Measurements from ENCODE around the gene SKOR1.

Gene SKOR1

DNA sequence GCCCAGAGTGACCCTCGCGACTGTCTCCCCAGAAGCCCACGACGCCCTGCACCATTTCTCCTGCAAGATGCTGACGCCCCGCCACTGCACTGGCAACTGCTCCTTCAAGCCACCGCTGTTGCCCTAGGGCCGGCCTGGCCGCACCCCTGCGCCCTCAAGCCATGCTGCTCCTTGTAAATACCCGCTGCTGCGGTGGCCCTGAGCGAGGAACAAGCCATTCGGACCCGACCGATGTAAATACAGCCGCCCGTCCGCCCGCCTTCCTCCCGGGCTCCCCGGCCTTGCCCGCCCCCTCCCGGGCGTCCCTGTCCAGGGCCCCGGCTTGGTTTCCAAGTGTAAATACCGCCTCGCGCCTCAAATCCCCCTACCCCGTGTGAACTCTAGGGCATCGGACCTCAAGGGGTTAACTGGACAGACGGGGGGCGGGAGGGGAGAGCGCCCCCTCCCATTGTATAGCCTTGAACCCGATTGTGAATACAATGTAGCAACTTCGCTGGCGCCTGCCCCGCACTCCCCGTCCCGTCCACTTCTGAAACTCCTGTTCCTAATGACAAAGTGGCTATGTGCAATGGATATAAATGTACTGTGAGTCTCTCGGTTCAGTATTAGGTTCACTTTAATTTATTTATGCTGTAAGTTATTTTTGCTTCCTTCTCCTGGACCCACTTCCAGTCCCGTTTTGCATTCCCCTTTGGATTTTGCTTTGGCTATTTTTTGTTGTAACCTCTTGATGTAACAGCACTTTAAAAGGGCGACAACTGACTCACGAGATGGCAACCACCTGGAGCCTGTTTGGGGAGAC is 8.6 kb downstream of the SKOR1 start:
- Histone ChIP-seq H3K9me3 (ENCODE audit: control insufficient read depth, insufficient read depth, low read length) (no peaks in the 10 kb centered on the region), H3K27me3 (ENCODE audit: control insufficient read depth, insufficient read depth, low read length) (peaks cover 85% of the 10 kb centered on the region), H3K27ac (ENCODE audit: low read length) (no peak overlapping the region), H3K4me3 (ENCODE audit: low read length) (peak overlapping the region; percentile 20; the same call in 1 of the 2 replicates), H3K4me1 (ENCODE audit: control insufficient read depth, insufficient read depth, low read length) (peaks cover 9% of the 10 kb centered on the region), H3K36me3 (ENCODE audit: control insufficient read depth, insufficient read depth, low read length) (no peaks in the 10 kb centered on the region)
- WGBS (ENCODE audit: insufficient coverage, insufficient read length), result no CpG with 5 or more reads among the region's 44 CpGs
- DNase-seq (ENCODE audit: low read depth, low spot score), result no peak

DNA sequence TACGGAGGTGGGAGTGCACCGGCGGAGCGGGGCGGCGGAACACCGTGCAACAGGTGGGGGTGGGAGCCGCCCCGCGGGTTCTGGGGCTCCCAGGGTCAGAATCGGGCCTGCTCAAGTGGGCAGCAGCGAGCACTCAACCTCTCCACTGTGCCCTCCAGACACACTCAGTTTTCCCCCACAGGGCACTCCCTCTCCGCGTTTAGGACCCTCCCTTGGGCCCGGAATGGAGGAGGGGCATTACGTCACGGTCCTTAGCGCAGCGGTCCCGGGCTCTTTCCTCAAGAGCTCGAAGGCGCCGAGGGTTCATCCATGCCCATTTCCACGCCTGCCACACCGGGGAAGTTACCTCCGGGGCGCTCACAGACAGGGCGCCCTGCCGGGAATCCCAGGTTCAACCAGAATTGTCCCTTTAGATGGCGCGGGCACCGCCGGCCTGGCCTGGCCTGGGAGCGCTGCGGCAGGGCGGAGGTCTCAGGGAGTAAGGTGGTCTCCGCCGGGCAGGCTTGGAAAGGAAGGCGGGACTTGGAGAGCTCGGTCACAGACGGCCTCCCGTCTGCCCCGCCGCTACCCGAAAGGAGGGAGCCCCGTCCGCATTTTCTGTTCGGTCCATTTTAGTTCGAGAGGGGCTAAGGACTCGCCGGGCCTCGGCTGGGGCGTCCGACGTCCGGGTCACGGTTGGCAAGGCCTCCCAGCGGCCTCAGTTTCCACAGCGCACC is 9.4 kb downstream of the SKOR1 start:
- Histone ChIP-seq H3K27ac (ENCODE audit: low read length) (no peak overlapping the region), H3K9me3 (ENCODE audit: control insufficient read depth, insufficient read depth, low read length) (no peaks in the 10 kb centered on the region), H3K27me3 (ENCODE audit: control insufficient read depth, insufficient read depth, low read length) (peaks cover 78% of the 10 kb centered on the region), H3K4me1 (ENCODE audit: control insufficient read depth, insufficient read depth, low read length) (peaks cover 5% of the 10 kb centered on the region), H3K4me3 (ENCODE audit: low read length) (peak overlapping the region; percentile 38), H3K36me3 (ENCODE audit: control insufficient read depth, insufficient read depth, low read length) (no peaks in the 10 kb centered on the region)
- no peak for DNase-seq (ENCODE audit: low read depth, low spot score)
- no CpG with 5 or more reads among the region's 59 CpGs for whole genome bisulfite sequencing (ENCODE audit: insufficient coverage, insufficient read length)

DNA sequence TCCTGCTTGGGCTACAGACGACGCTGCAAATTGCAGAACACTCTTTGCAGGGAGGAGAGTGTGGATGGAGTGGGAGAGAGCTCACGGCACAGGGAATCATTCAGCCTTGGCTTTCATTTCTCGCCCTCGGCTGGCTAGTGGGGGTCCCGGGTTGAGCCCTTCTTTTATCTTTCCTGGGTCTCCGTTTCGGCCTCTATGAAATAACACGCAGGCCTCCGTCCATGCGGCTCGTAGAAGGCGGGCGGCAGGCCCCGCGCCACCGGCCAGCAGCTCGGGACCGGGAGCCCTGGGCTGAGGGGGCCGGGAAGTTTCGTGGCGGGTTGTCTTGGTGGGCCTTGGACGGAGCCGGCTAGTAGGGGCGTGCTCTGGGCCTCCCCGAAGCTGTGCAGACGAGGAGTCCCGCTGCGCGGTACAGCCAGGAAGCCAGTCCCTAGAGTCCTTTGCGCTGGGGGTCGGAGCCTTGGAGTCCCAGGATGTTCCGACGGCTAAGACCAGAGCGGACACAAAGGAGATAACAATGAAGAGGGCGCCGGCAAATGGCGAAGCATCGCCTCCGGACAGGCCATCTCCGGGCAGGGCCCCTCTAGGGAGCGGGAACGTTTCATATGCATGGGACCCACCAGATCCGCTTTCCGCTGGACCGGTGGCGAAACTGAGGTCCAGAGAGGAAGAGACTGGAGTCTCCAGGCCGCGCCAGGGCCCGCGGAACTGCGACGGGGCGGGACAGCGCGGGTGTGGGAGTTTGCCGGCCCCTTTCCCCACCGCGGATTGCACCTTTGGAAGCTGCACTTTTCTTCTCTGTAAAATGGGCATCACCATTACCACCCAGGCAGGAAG is 10.2 kb downstream of the SKOR1 start:
- Histone ChIP-seq H3K27me3 (ENCODE audit: control insufficient read depth, insufficient read depth, low read length) (peaks cover 70% of the 10 kb centered on the region), H3K4me3 (ENCODE audit: low read length) (peak overlapping the region; percentile 38; the same call in 1 of the 2 replicates)

DNA sequence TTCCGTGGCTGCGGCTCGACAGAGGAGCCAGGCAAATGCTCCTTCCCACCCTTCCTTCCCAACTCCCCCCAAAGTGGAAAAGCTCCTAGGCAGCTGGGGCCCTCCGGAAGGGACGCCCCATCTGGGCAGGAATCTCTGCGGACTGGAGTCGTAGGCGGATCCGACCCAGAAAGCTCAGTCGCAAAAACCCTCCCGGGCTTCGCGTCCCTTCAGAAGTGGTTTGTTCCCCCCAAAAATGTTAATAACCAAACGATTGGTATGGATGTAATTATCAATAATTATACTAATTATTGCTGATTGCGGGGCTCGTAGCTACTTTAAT is 10.8 kb downstream of the SKOR1 start:
- Histone ChIP-seq H3K4me1 (ENCODE audit: control insufficient read depth, insufficient read depth, low read length) (peaks cover 5% of the 10 kb centered on the region), H3K36me3 (ENCODE audit: control insufficient read depth, insufficient read depth, low read length) (peaks cover 2% of the 10 kb centered on the region; the same call in 1 of the 2 replicates), H3K27ac (ENCODE audit: low read length) (no peak overlapping the region), H3K4me3 (ENCODE audit: low read length) (peak overlapping the region; percentile 38; the same call in 1 of the 2 replicates), H3K9me3 (ENCODE audit: control insufficient read depth, insufficient read depth, low read length) (no peaks in the 10 kb centered on the region), H3K27me3 (ENCODE audit: control insufficient read depth, insufficient read depth, low read length) (peaks cover 64% of the 10 kb centered on the region)
- no peak for DNase-seq (ENCODE audit: low read depth, low spot score)
- WGBS (ENCODE audit: insufficient coverage, insufficient read length), result no CpG with 5 or more reads among the region's 16 CpGs

More for the DNA sequence above, 10.2 kb downstream of the SKOR1 start:
- no peak overlapping the region for H3K27ac ChIP-seq (ENCODE audit: low read length)
- DNase-seq (ENCODE audit: low read depth, low spot score), result no peak
- WGBS (ENCODE audit: insufficient coverage, insufficient read length), result no CpG with 5 or more reads among the region's 59 CpGs
- H3K9me3 ChIP-seq (ENCODE audit: control insufficient read depth, insufficient read depth, low read length), result no peaks in the 10 kb centered on the region
- H3K4me1 ChIP-seq (ENCODE audit: control insufficient read depth, insufficient read depth, low read length), result peaks cover 5% of the 10 kb centered on the region
- H3K36me3 ChIP-seq (ENCODE audit: control insufficient read depth, insufficient read depth, low read length), result peaks cover 2% of the 10 kb centered on the region; the same call in 1 of the 2 replicates

DNA sequence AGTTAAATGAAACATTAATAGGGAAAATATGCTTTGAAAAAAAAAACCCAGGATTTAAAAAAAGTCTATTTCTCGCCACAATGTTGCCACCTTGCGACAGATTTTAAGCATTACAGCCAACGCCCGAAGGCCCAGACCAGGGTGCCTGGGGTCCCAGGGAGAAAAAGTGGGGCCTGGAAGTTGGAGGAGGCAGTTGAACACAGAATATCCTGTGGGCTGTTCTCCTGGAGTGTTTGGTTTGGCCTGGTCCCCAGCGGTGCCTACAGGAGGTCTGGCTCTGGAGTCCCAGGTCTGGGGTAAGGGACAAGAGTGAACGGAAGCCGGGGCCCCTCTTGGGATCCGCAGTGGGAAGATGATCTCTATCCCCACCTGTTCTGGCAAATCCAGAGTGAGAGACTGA is 11.2 kb downstream of the SKOR1 start:
- whole genome bisulfite sequencing (ENCODE audit: insufficient coverage, insufficient read length), result no CpG with 5 or more reads among the region's 8 CpGs
- DNase-seq (ENCODE audit: low read depth, low spot score), result no peak
- H3K4me1 ChIP-seq (ENCODE audit: control insufficient read depth, insufficient read depth, low read length), result peaks cover 7% of the 10 kb centered on the region
- H3K4me3 ChIP-seq (ENCODE audit: low read length), result no peak overlapping the region
- no peak overlapping the region for H3K27ac ChIP-seq (ENCODE audit: low read length)
- H3K27me3 ChIP-seq (ENCODE audit: control insufficient read depth, insufficient read depth, low read length), result peaks cover 61% of the 10 kb centered on the region
- no peaks in the 10 kb centered on the region for H3K9me3 ChIP-seq (ENCODE audit: control insufficient read depth, insufficient read depth, low read length)
- H3K36me3 ChIP-seq (ENCODE audit: control insufficient read depth, insufficient read depth, low read length), result peaks cover 2% of the 10 kb centered on the region; the same call in 1 of the 2 replicates

DNA sequence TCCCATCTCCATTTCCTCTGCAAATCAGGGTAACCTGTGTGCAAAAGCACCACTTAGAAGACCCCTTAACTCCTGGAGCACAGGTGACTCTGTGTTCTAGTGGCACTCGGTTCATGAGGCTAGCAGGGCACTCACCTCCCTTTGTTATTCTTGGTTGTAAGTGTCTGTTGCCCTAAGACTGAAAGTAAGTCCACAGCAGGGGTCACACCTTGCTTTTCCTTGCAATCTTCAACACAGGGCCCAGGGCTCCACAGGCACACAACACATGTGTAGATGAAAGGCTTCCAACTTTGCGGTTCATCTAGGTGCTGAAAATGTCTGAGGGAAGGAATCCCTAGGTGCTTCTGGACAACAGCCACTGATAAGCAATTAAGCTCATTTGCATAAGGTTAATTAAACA is 11.6 kb downstream of the SKOR1 start:
- Histone ChIP-seq H3K27me3 (ENCODE audit: control insufficient read depth, insufficient read depth, low read length) (peaks cover 56% of the 10 kb centered on the region), H3K4me1 (ENCODE audit: control insufficient read depth, insufficient read depth, low read length) (peaks cover 7% of the 10 kb centered on the region)

DNA sequence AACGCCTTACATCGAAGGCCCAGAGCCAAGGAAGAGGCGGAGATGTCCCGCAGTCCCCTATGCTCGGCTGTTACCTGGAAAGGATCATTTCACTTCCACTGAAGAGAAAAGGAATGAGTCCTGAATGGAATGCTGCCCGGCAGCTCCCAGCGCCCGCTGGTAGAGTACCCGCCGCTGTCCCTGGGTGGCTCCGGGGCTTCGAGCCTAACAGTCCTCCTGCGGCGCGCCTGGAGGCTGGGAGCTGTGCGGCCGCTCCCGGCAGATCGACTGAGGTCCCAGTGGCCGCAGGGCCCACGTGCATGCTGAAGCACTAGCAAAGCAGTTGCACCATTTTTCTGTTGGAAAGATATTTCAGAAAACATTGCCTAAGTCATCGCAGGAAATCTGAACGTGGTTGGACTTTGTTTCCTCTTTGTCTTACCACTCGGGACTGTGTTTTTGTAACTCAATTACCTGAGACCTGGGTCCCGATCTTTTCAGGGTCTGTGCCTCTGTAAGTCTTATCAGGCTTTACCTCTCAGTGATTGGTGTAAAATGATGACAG is 13.6 kb downstream of the SKOR1 start:
- DNase-seq (ENCODE audit: low read depth, low spot score), result no peak
- no peaks in the 10 kb centered on the region for H3K9me3 ChIP-seq (ENCODE audit: control insufficient read depth, insufficient read depth, low read length)
- H3K4me3 ChIP-seq (ENCODE audit: low read length), result peak overlapping the region; percentile 34; the same call in 1 of the 2 replicates
- peaks cover 5% of the 10 kb centered on the region for H3K4me1 ChIP-seq (ENCODE audit: control insufficient read depth, insufficient read depth, low read length)
- H3K36me3 ChIP-seq (ENCODE audit: control insufficient read depth, insufficient read depth, low read length), result peaks cover 2% of the 10 kb centered on the region; the same call in 1 of the 2 replicates
- peaks cover 38% of the 10 kb centered on the region for H3K27me3 ChIP-seq (ENCODE audit: control insufficient read depth, insufficient read depth, low read length)
- no peak overlapping the region for H3K27ac ChIP-seq (ENCODE audit: low read length)
- WGBS (ENCODE audit: insufficient coverage, insufficient read length), result no CpG with 5 or more reads among the region's 25 CpGs

More for the DNA sequence above, 11.6 kb downstream of the SKOR1 start:
- no CpG with 5 or more reads among the region's 2 CpGs for WGBS (ENCODE audit: insufficient coverage, insufficient read length)
- DNase-seq (ENCODE audit: low read depth, low spot score), result no peak
- H3K4me3 ChIP-seq (ENCODE audit: low read length), result no peak overlapping the region
- H3K9me3 ChIP-seq (ENCODE audit: control insufficient read depth, insufficient read depth, low read length), result no peaks in the 10 kb centered on the region
- peaks cover 2% of the 10 kb centered on the region; the same call in 1 of the 2 replicates for H3K36me3 ChIP-seq (ENCODE audit: control insufficient read depth, insufficient read depth, low read length)
- no peak overlapping the region for H3K27ac ChIP-seq (ENCODE audit: low read length)

DNA sequence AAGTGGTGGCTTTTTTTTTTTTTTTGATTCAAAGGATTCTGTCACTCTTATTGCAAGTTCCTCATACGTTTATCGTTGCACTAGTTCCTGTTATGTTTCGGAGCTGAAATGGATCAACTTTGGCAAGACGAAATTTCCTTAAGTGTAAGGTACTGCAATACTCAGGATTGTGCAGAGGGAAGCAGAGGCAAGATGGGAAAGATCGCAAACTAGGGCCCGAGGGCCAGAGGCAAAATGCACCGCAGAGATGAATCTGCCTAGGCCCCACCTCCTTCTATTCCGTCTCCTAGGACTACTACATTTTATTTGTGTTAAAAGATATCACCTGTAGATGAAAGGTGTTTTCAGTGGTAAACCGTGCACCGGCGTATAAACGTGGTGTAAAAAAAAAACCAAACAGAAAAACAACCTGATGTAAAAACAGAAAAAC is 14.2 kb downstream of the SKOR1 start:
- Histone ChIP-seq H3K27ac (ENCODE audit: low read length) (no peak overlapping the region), H3K4me3 (ENCODE audit: low read length) (peak overlapping the region; percentile 24; the same call in 1 of the 2 replicates), H3K36me3 (ENCODE audit: control insufficient read depth, insufficient read depth, low read length) (peaks cover 2% of the 10 kb centered on the region; the same call in 1 of the 2 replicates), H3K27me3 (ENCODE audit: control insufficient read depth, insufficient read depth, low read length) (peaks cover 33% of the 10 kb centered on the region), H3K9me3 (ENCODE audit: control insufficient read depth, insufficient read depth, low read length) (no peaks in the 10 kb centered on the region), H3K4me1 (ENCODE audit: control insufficient read depth, insufficient read depth, low read length) (peaks cover 5% of the 10 kb centered on the region)
- WGBS (ENCODE audit: insufficient coverage, insufficient read length), result no CpG with 5 or more reads among the region's 12 CpGs
- DNase-seq (ENCODE audit: low read depth, low spot score), result no peak

DNA sequence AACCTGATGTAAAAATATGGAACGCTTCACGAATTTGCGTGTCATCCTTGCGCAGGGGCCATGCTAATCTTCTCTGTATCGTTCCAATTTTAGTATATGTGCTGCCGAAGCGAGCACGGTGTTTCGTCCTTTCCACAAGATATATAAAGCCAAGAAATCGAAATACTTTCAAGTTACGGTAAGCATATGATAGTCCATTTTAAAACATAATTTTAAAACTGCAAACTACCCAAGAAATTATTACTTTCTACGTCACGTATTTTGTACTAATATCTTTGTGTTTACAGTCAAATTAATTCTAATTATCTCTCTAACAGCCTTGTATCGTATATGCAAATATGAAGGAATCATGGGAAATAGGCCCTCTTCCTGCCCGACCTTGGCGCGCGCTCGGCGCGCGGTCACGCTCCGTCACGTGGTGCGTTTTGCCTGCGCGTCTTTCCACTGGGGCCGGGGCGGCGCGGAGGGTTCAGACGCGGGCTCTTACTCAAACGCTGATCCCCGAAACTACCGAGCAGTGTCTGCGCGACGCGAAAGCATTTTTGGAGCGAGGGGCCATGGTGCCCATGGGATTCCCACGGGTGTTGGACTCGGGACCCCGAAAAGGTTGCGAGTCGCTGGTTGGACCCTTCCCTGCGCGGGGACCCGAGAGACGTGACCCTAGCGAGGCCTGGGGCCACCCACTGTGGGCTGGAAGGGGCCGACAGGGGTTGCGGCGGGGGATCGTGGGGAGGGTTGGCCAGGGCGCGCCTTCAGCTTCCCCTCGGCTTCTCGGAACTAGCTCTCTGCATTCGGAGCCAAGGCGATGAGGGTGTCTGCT is 14.8 kb downstream of the SKOR1 start, which contains the start of gene RNU6-1:
TSS of gene RNU6-1 (minus strand) at position 117 of the 820 bp plus-strand sequence.
- peaks cover 5% of the 10 kb centered on the region for H3K4me1 ChIP-seq (ENCODE audit: control insufficient read depth, insufficient read depth, low read length)
- H3K36me3 ChIP-seq (ENCODE audit: control insufficient read depth, insufficient read depth, low read length), result peaks cover 2% of the 10 kb centered on the region; the same call in 1 of the 2 replicates
- H3K9me3 ChIP-seq (ENCODE audit: control insufficient read depth, insufficient read depth, low read length), result no peaks in the 10 kb centered on the region
- H3K4me3 ChIP-seq (ENCODE audit: low read length), result peak within 1 kb of the TSS; percentile 99
- H3K27me3 ChIP-seq (ENCODE audit: control insufficient read depth, insufficient read depth, low read length), result peaks cover 27% of the 10 kb centered on the region
- WGBS (ENCODE audit: insufficient coverage, insufficient read length), result no CpG with 5 or more reads among the region's 62 CpGs
- H3K27ac ChIP-seq (ENCODE audit: low read length), result no peak within 1 kb of the TSS
- DNase-seq (ENCODE audit: low read depth, low spot score), result no peak

Data from iPS DF 6.9 (cell line).